GM21423 (cell line): ENCODE data around the gene IFNAR1.

Source experiments
- ATAC-seq: cut with Tn5 transposase; IDR thresholded peaks from one replicate; pipeline ENCODE4 v1.9.1; 2021; ENCODE audit warnings: mild to moderate bottlenecking, moderate library complexity; ENCODE audit not compliant: unreplicated experiment

IFNAR1 gene

GRCh38 chr21:33396951-33397350, 72.2 kb downstream of the IFNAR1 start:
- ATAC-seq, result no peak

- no peak for ATAC-seq
These were observed 72.9 kb downstream of the IFNAR1 start for GRCh38 chr21:33397717-33398116.

DNA sequence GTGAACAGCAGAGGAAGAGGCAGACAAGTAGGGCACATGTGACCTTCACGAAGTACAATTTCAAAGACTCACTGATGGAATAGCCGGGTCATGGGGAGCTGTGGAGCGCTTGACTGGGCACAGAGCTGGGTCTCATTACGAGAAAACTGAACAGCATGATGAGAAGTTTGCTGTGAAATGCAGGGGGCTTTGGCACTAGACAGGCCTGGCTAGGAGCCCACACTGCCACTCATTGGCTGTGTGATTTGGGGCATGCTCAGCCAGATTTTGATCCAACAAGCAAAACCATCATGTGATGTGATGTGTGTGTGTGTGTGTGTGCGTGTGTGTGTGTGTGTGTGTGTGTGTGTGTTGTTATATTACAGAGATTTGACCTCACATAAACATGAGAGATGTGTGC, 73.6 kb downstream of the IFNAR1 start:
- no peak for ATAC-seq

- ATAC-seq, result no peak
These were observed 76.8 kb downstream of the IFNAR1 start for GRCh38 chr21:33401630-33401992.

DNA sequence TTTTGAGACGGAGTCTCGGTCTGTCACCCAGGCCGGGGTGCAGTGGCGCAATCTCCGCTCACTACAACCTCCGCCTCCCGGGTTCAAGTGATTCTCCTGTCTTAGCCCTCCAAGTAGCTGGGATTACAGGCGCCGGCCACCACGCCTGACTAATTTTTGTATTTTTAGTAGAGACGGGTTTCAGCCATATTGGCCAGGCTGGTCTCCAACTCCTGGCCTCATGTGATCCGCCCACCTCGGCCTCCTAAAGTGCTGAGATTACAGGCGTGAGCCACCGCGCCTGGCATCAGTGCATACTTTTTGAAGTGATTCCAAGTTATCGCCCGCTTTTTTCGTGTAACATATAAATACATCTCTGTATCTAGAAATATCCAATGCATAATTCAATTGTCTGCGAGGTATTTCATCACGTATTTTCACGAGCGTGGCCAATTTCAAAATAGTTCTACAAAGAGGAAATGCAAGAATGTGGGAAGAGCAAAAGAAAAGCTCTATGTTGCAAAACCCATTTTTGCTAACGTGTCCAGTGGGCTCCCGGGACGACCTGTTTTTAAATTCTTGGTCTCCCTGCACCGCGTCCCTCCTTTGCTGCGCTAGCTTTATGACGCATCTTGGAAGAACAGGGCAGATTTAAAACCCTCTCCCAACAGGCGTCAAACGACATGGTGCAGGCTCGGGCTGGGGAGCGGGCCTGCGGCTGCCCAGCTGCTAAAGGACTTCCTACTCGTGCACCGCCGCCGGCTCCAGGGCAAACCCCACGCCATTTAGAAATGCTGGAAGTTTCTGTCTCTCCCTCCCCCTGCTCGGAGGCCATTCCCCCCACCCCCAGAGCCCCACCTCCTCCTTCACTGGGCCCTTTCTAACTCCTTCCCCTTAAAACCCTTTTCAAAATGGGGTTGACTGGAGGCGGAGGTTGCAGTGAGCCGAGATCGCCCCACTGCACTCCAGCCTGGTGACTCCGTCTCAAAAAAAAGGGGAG, 77.5 kb downstream of the IFNAR1 start:
- no peak for ATAC-seq

- no peak for ATAC-seq
These were observed 78.5 kb downstream of the IFNAR1 start, which contains the start of gene IFNGR2 for GRCh38 chr21:33403128-33403785. Gene IFNGR2, plus strand, starts transcription at chr21:33403413. Its CDS starts 131 bp downstream, at chr21:33403544.

DNA sequence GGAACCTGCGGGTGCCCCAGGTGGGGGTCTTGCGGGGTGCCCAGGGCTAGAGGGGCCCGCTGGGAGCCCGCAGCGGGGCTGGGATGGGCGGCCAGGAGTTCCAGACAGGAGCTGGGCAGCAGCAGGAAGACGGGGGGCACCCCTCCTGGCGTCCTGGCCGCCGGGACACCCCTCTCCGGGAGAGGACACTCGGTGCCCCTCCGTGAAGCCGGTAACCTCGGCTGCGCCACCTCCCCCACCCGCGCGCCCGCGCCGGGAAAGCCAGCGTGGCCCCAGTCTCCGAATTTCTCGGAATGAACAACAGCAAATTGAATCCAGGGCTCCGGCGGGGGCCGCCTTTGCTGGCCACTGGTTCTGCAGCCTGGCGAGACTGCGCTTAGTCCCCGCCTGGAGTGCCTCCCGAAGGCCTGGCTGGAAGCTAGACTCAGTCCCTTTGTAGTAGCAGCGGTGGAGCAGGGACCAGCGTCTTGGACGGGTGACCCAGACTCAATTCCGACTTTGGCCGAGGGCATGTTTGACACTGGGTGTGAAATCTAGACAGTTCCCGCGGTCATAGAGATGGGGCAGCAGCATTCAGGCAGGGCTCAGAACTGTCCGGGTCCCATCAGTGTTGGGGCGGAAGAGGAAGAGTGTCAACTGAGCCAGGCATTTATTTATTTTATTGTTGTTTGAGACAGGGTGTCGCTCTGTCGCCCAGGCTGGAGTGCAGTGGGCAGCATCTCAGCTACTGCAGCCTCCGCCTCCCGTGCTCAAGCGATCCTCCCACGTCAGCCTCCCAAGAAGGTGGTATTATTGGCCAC, 79.2 kb downstream of the IFNAR1 start:
- ATAC-seq, result peak; percentile 38

GRCh38 chr21:33406493-33406892, 81.7 kb downstream of the IFNAR1 start:
- no peak for ATAC-seq
